GM21619 (cell line): ENCODE data around the gene HS1BP3.

Source experiments
- ATAC-seq: cut with Tn5 transposase; IDR thresholded peaks from one replicate; pipeline ENCODE4 v1.9.1; 2021; ENCODE audit not compliant: unreplicated experiment

HS1BP3 gene

GRCh38 chr2:20574423-20574911 lies 76.4 kb downstream of the HS1BP3 start:
- no peak for ATAC-seq

- ATAC-seq, result no peak
Observed at GRCh38 chr2:20573620-20574422, 77.1 kb downstream of the HS1BP3 start.

- ATAC-seq, result no peak
Observed at GRCh38 chr2:20572221-20572620, 78.7 kb downstream of the HS1BP3 start.

GRCh38 chr2:20571644-20572215 lies 79.2 kb downstream of the HS1BP3 start:
- ATAC-seq, result no peak

GRCh38 chr2:20571231-20571630 lies 79.7 kb downstream of the HS1BP3 start:
- no peak for ATAC-seq

GRCh38 chr2:20570249-20570648 lies 80.6 kb downstream of the HS1BP3 start:
- no peak for ATAC-seq

- no peak for ATAC-seq
Observed at GRCh38 chr2:20569464-20570223, 81.3 kb downstream of the HS1BP3 start.

- no peak for ATAC-seq
Observed at GRCh38 chr2:20568501-20569463, 82.1 kb downstream of the HS1BP3 start.

GRCh38 chr2:20567926-20568179 lies 83.0 kb downstream of the HS1BP3 start:
- ATAC-seq, result no peak
